PC-9 (cell line): Measurements from ENCODE around the gene HTR5A. TPM values are rescaled to one million over a fixed set of nuclear protein-coding genes. Genes with fewer than 3 reads are reported as not detected.

ENCODE experiments used
- Bru-seq: library from RNA; stranded (reverse); fragments of 400-500 nt; gene quantifications from one replicate; lab custom pipeline; 2021; lab: Mats Ljungman, UMichigan
- BruChase-seq, 2 experiments: library from RNA; stranded (reverse); fragments of 400-500 nt; gene quantifications; one replicate each; lab custom pipeline; 2021; lab: Mats Ljungman, UMichigan
- BruUV-seq: library from RNA; stranded (reverse); fragments of 400-500 nt; replicated peaks from 2 replicates; lab custom pipeline; 2021; lab: Mats Ljungman, UMichigan
- CTCF ChIA-PET: fragments of 300-600 bp; sonication (Branson Sonifier 250); formaldehyde crosslinking; loops from one replicate; lab custom pipeline; 2022; ENCODE audit warnings: antibody characterized with exemption; lab: Charles Lee
- POLR2A ChIA-PET: fragments of 300-600 bp; sonication (Branson Sonifier 250); formaldehyde crosslinking; loops from one replicate; lab custom pipeline; 2022; ENCODE audit warnings: antibody characterized with exemption; ENCODE audit not compliant: unreplicated experiment; lab: Charles Lee
- DNase-seq, 2 experiments: peaks; one replicate each; pipeline versions ENCODE4 v3.0.0 to v3.0.0-alpha.2; 2015 to 2022; ENCODE audit warnings: mixed read lengths in 1 of 2
- H2AFZ ChIP-seq: fragments of 200-600 bp; sonication (generic); 2 replicates; pipeline ENCODE4 v1.8.1; 2017; ENCODE audit warnings: antibody characterized with exemption
- H3F3A ChIP-seq: fragments of 200-600 bp; sonication (generic); 2 replicates; pipeline ENCODE4 v1.8.1; 2017; ENCODE audit warnings: antibody characterized with exemption, mild to moderate bottlenecking, low read depth; ENCODE audit not compliant: insufficient read depth
- H3K27ac ChIP-seq: fragments of 200-600 bp; sonication (generic); 2 replicates; pipeline ENCODE4 v1.6.1; 2016; ENCODE audit warnings: mixed run types
- H3K27me3 ChIP-seq: fragments of 200-600 bp; sonication (generic); 2 replicates; pipeline ENCODE4 v1.6.1; 2016; ENCODE audit warnings: low read depth, mixed run types; ENCODE audit not compliant: insufficient read depth
- H3K36me3 ChIP-seq: fragments of 200-600 bp; sonication (generic); 2 replicates; pipeline ENCODE4 v1.6.1; 2016; ENCODE audit warnings: low read depth, mixed run types
- H3K4me1 ChIP-seq: fragments of 200-600 bp; sonication (generic); replicated peaks from 2 replicates; pipeline ENCODE4 v1.6.1; 2016; ENCODE audit warnings: mixed run types; ENCODE audit not compliant: insufficient read depth
- H3K4me2 ChIP-seq: fragments of 200-600 bp; sonication (generic); 2 replicates; pipeline ENCODE4 v1.6.1; 2017; ENCODE audit warnings: mixed run types
- H3K4me3 ChIP-seq: fragments of 200-600 bp; sonication (generic); 2 replicates; pipeline ENCODE4 v1.6.1; 2016; ENCODE audit warnings: mixed run types
- H3K79me2 ChIP-seq: fragments of 200-600 bp; sonication (generic); 2 replicates; pipeline ENCODE4 v1.6.1; 2017; ENCODE audit warnings: low read depth, mixed run types
- H3K9me2 ChIP-seq: fragments of 200-600 bp; sonication (generic); 2 replicates; pipeline ENCODE4 v1.8.1; 2017; ENCODE audit warnings: mild to moderate bottlenecking; ENCODE audit not compliant: insufficient read depth
- H3K9me3 ChIP-seq: fragments of 200-600 bp; sonication (generic); 2 replicates; pipeline ENCODE4 v1.8.1; 2016; ENCODE audit warnings: low read depth; ENCODE audit not compliant: insufficient read depth
- H4K20me1 ChIP-seq: fragments of 200-600 bp; sonication (generic); 2 replicates; pipeline ENCODE4 v1.8.1; 2017; ENCODE audit not compliant: insufficient read depth
- EZH2 ChIP-seq: fragments of 200-600 bp; sonication (generic); IDR thresholded peaks from 2 replicates; pipeline ENCODE4 v1.8.0; 2017; ENCODE audit warnings: antibody characterized with exemption, low read depth
- intact Hi-C: fragments of 100-400 bp; cut with micrococcal nuclease; formaldehyde crosslinking; loops from one replicate; pipeline ENCODE4 v1.10.0; 2022; ENCODE audit not compliant: unreplicated experiment
- long read RNA-seq: library from polyadenylated mRNA; stranded (forward); transcript quantifications from one replicate; pipeline ENCODE4 v2.0.0, GENCODE V29; 2022
- total RNA-seq: library from RNA; stranded (reverse); gene quantifications from 2 replicates; pipeline ENCODE4 v1.2.3, GENCODE V29; 2021
- TF ChIP-seq, protein P1 (sequence below): fragments of 200-600 bp; sonication (generic); conservative IDR thresholded peaks from 2 replicates; pipeline ENCODE4 v1.6.1; 2017; ENCODE audit warnings: mixed run types, antibody characterized with exemption, mild to moderate bottlenecking, moderate library complexity

HTR5A gene
- total RNA-seq (not detected in 2 replicates), Bru-seq, nascent RNA (not detected), BruChase-seq, experiment 1, labeled RNA remaining after a 2-hour chase (not detected), BruChase-seq, experiment 2, labeled RNA remaining after a 6-hour chase (percentile 5 among the genes with signal in this experiment)
- long read RNA-seq, result 0 reads

DNA sequence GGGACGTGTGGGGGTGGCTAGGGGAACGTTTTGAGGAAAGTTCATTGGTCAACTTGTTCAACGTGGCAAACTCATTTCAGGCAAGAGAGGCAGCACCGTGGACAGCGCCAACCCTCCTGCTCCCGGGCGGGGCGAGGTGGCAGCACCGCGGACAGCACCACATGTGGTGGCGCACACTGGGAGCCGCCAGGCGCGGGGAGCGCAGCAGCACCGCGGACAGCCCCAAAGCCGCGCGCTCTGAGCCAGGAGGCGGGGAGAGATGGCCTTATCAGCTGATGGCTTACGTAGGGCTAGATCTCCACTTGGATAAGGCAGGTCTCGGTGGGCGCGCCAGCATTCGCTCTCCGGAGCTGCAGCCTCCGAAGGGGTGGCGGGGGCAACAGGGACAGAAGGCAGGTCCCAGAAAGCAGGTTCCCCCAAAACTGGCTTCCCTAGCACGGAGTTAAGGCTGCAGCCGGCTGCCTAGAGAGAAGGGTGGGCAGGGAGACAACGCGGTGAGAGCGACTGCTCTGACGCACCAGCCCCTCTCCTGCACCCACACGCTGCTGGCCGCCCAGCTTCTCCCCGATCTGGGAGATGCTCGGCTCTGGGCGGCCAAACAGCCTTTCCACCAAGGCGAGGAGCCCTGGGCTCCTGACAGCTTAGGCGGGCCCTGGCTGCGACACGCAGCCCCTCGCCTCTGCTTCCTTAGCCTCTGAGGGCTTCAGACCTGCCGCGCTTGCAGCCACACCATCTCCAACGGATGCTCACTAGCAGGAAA, at the start of gene HTR5A:
HTR5A (plus strand) TSS at position 333 of the 760 bp plus-strand sequence. CDS start 576 bp downstream, outside the sequence.
- Histone ChIP-seq H3K79me2 (no peaks in the 10 kb centered on the region), H3K9me3 (no peaks in the 10 kb centered on the region), H3K9me2 (no peaks in the 10 kb centered on the region), H3K36me3 (no peaks in the 10 kb centered on the region), H3K27me3 (peaks cover 72% of the 10 kb centered on the region), H3F3A (no peaks in the 10 kb centered on the region), H3K4me1 (no peaks in the 10 kb centered on the region), H3K27ac (no peak within 1 kb of the TSS), H4K20me1 (no peaks in the 10 kb centered on the region; the same call in 1 of the 2 replicates), H3K4me3 (no peak within 1 kb of the TSS), H3K4me2 (no peak within 1 kb of the TSS), H2AFZ (no peak within 1 kb of the TSS)
- TF ChIP-seq, protein P1, sequence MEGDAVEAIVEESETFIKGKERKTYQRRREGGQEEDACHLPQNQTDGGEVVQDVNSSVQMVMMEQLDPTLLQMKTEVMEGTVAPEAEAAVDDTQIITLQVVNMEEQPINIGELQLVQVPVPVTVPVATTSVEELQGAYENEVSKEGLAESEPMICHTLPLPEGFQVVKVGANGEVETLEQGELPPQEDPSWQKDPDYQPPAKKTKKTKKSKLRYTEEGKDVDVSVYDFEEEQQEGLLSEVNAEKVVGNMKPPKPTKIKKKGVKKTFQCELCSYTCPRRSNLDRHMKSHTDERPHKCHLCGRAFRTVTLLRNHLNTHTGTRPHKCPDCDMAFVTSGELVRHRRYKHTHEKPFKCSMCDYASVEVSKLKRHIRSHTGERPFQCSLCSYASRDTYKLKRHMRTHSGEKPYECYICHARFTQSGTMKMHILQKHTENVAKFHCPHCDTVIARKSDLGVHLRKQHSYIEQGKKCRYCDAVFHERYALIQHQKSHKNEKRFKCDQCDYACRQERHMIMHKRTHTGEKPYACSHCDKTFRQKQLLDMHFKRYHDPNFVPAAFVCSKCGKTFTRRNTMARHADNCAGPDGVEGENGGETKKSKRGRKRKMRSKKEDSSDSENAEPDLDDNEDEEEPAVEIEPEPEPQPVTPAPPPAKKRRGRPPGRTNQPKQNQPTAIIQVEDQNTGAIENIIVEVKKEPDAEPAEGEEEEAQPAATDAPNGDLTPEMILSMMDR, result no peak
- intact Hi-C loops, result loop anchor here (5.0 kb wide), 1 partner anchor 143 kb away; no protein-coding TSS in a partner anchor
- BruUV-seq, result no TSS peak
- DNase-seq, result peak; percentile 55 to 77
- ChIA-PET POLR2A (no interaction called here), CTCF (no interaction called here)

DNA sequence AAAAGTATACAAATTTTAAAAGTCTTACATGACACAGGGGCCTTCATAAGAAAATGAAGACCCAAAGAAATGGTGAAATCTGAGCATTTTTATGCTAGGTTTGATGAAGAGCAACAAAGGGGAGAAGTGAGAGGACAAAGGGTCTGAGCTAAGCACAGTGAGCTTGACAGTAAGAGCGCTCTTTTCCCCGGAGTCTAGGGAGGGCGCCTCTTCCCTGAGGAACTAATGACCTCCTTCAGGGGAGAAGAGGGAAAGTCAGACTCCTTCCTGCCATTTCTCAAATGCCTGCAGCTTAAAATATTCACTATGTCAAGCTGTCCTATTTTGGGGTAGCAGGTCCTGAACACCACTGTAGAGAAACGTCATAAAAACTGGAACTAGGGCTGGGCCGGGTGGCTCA, 49.1 kb upstream of the HTR5A start:
- BruUV-seq, result no TSS peak
- TF ChIP-seq EZH2, result no peak
- TF ChIP-seq, protein P1, result no peak
- Histone ChIP-seq H3K27ac (no peak overlapping the region), H3K4me3 (no peak overlapping the region), H3K27me3 (peaks cover 69% of the 10 kb centered on the region), H4K20me1 (no peaks in the 10 kb centered on the region; the same call in 1 of the 2 replicates), H3F3A (no peaks in the 10 kb centered on the region), H3K9me3 (no peaks in the 10 kb centered on the region), H3K9me2 (no peaks in the 10 kb centered on the region), H3K79me2 (no peaks in the 10 kb centered on the region), H3K36me3 (no peaks in the 10 kb centered on the region), H3K4me1 (no peaks in the 10 kb centered on the region), H2AFZ (no peak overlapping the region), H3K4me2 (no peak overlapping the region)
- POLR2A ChIA-PET, result no interaction called here
- DNase-seq, result no peak
- intact Hi-C loops, result no loop called here
- CTCF ChIA-PET, result no interaction called here

DNA sequence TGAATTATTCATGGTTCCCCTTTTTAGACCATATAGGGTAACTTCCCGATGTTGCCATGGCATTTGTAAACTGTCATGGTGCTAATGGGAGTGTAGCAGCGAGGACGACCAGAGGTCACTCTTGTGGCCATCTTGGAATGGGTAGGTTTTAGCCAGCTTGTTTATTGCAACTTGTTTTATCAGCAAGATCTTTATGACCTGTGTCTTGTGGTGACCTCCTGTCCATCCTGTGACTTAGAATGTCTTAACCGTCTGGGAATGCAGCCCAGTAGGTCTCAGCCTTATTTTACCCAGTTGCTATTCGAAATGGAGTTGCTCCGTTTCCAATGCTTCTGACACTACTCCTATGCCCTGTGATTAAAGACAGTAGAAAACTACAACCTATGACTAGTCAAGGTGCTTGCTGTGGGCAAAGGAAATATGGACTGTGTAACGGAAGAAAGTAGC, 48.4 kb upstream of the HTR5A start:
- Histone ChIP-seq H3K27ac (no peak overlapping the region), H3F3A (no peaks in the 10 kb centered on the region), H3K9me3 (no peaks in the 10 kb centered on the region), H3K4me2 (no peak overlapping the region), H3K27me3 (peaks cover 71% of the 10 kb centered on the region), H3K9me2 (no peaks in the 10 kb centered on the region), H3K79me2 (no peaks in the 10 kb centered on the region), H2AFZ (no peak overlapping the region), H3K4me1 (no peaks in the 10 kb centered on the region), H3K36me3 (no peaks in the 10 kb centered on the region), H4K20me1 (no peaks in the 10 kb centered on the region; the same call in 1 of the 2 replicates), H3K4me3 (no peak overlapping the region)
- no peak for DNase-seq
- BruUV-seq, result no TSS peak
- intact Hi-C loops, result no loop called here
- POLR2A ChIA-PET, result no interaction called here
- TF ChIP-seq EZH2, result no peak
- TF ChIP-seq, protein P1, result no peak
- CTCF ChIA-PET, result no interaction called here
